Activated CD8-positive, alpha-beta memory T cell treated with anti-CD3 and anti-CD28 coated beads for 24 hours (primary cell): Measurements from ENCODE around the gene LRP6.
"Not testable (repeated sequence)": the region's sequence is repeated elsewhere in the genome, so short reads cannot be mapped to it uniquely, and the experiment has no call there.

ENCODE experiments used
- DNase-seq: peaks from one replicate; pipeline ENCODE4 v3.0.0-alpha.2; 2020

The LRP6 gene

GRCh38 chr12:12265035-12265434 is 1.8 kb downstream of the LRP6 start:
- DNase-seq = no peak

- no peak for DNase-seq
These were observed 2.9 kb downstream of the LRP6 start for GRCh38 chr12:12263909-12264308.

- DNase-seq = not testable (repeated sequence)
These were observed 10.5 kb downstream of the LRP6 start for GRCh38 chr12:12256291-12256757.

GRCh38 chr12:12254553-12254952 is 12.3 kb downstream of the LRP6 start:
- no peak for DNase-seq

- DNase-seq = no peak
These were observed 17.4 kb downstream of the LRP6 start for GRCh38 chr12:12249216-12250050.

- DNase-seq = no peak
These were observed 19.3 kb downstream of the LRP6 start for GRCh38 chr12:12247584-12247983.

GRCh38 chr12:12244341-12244740 is 22.5 kb downstream of the LRP6 start:
- DNase-seq = no peak

- DNase-seq = no peak
These were observed 26.0 kb downstream of the LRP6 start for GRCh38 chr12:12240662-12241340.

GRCh38 chr12:12239127-12239526 is 27.7 kb downstream of the LRP6 start:
- no peak for DNase-seq

GRCh38 chr12:12238605-12239004 is 28.2 kb downstream of the LRP6 start:
- no peak for DNase-seq

GRCh38 chr12:12236896-12237295 is 29.9 kb downstream of the LRP6 start:
- DNase-seq = no peak

GRCh38 chr12:12230275-12230674 is 36.6 kb downstream of the LRP6 start:
- no peak for DNase-seq

GRCh38 chr12:12229556-12230092 is 37.2 kb downstream of the LRP6 start:
- DNase-seq = no peak

- DNase-seq = no peak
These were observed 38.4 kb downstream of the LRP6 start for GRCh38 chr12:12228402-12228801.

- no peak for DNase-seq
These were observed 40.7 kb downstream of the LRP6 start for GRCh38 chr12:12226187-12226586.

GRCh38 chr12:12224240-12224940 is 42.5 kb downstream of the LRP6 start:
- DNase-seq = no peak

GRCh38 chr12:12221560-12221959 is 45.3 kb downstream of the LRP6 start:
- DNase-seq = no peak

- DNase-seq = no peak
These were observed 47.2 kb downstream of the LRP6 start for GRCh38 chr12:12219664-12220063.

- no peak for DNase-seq
These were observed 49.9 kb downstream of the LRP6 start for GRCh38 chr12:12217018-12217359.

- DNase-seq = no peak
These were observed 50.4 kb downstream of the LRP6 start for GRCh38 chr12:12216349-12217017.

GRCh38 chr12:12214635-12215131 is 52.2 kb downstream of the LRP6 start:
- DNase-seq = no peak

GRCh38 chr12:12214201-12214600 is 52.6 kb downstream of the LRP6 start:
- DNase-seq = no peak

- no peak for DNase-seq
These were observed 54.1 kb downstream of the LRP6 start for GRCh38 chr12:12212769-12213168.
